Type B pancreatic cell (in vitro differentiated cells): ENCODE measurements around the gene B3GALT5. TPM values are rescaled to one million over a fixed set of nuclear protein-coding genes. Genes with fewer than 3 reads are reported as not detected.

ENCODE experiments used
- DNase-seq: peaks from one replicate; pipeline ENCODE4 v3.0.0; 2021; ENCODE audit warnings: mixed read lengths; ENCODE audit not compliant: unreplicated experiment; ENCODE audit errors: extremely low spot score
- H3K27ac Mint-ChIP-seq: 2 replicates; pipeline ENCODE4 v1.8.0; 2021; ENCODE audit warnings: mild to moderate bottlenecking, mixed read lengths
- H3K27me3 Mint-ChIP-seq: 2 replicates; pipeline ENCODE4 v1.8.0; 2021; ENCODE audit warnings: mixed read lengths
- H3K36me3 Mint-ChIP-seq: 2 replicates; pipeline ENCODE4 v1.8.0; 2021; ENCODE audit warnings: mixed read lengths
- H3K4me1 Mint-ChIP-seq: one replicate; pipeline ENCODE4 v1.8.0; 2021; ENCODE audit warnings: mixed read lengths; ENCODE audit not compliant: unreplicated experiment
- H3K4me3 Mint-ChIP-seq: 2 replicates; pipeline ENCODE4 v1.8.0; 2021; ENCODE audit warnings: mild to moderate bottlenecking, mixed read lengths
- H3K9me3 Mint-ChIP-seq: 2 replicates; pipeline ENCODE4 v1.8.0; 2021; ENCODE audit warnings: mixed read lengths
- total RNA-seq: library from RNA; stranded (reverse); gene quantifications from 2 replicates; pipeline ENCODE4 v1.2.1, GENCODE V29; 2021; ENCODE audit warnings: low replicate concordance
- TF ChIP-seq, protein P1 (sequence below): fragments of 200-600 bp; sonication (generic); conservative IDR thresholded peaks from 2 replicates; pipeline ENCODE4 v1.5.0; 2021; ENCODE audit warnings: antibody characterized with exemption, mild to moderate bottlenecking

Gene B3GALT5
- total RNA-seq, 1 donor from 2014 or later = 14.2 TPM

DNA sequence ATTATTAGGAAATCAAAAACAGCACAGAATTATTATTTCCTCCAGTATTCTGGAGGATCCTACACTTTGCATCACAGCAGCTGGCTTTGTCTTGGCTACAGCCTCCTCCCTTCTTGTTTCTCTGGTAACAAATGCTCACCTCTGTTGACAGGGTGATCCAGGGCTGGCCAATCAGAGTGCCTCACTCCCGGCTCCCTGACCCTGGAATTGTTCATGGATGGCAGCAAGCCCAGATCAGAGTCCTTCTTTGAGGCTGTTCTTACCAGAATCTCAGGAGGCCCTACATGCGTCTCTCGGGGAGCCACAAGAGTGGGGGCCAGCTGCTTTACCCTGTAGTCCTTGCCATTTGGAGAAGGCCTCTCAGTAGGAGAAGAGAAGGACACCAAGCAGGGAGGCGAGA, 83.9 kb downstream of the B3GALT5 start:
- no peak for DNase-seq
- H3K4me3 Mint-ChIP-seq = no peak overlapping the region

DNA sequence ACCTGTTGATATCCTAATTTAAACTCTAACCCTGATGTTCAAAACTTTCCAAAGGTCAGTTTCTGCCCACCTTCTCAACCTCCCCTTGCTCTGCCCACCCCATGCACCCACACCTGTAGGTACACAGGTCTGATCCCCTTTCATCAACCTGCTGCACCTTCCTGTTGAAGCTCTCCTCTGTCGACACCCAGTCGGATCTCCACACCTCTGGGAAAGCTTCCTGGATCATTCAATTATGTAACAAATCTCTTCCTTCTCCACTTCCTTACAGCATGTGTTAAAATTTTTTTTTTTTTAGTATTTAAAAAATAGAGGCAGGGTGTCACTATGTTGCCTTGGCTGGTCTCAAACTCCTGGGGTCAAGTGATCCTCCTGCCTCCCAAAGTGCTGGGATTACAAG, 87.6 kb downstream of the B3GALT5 start:
- Mint-ChIP-seq H3K36me3 (no peaks in the 10 kb centered on the region), H3K9me3 (no peaks in the 10 kb centered on the region), H3K27me3 (no peaks in the 10 kb centered on the region), H3K4me1 (no peaks in the 10 kb centered on the region), H3K27ac (no peak overlapping the region), H3K4me3 (no peak overlapping the region)
- TF ChIP-seq, protein P1, sequence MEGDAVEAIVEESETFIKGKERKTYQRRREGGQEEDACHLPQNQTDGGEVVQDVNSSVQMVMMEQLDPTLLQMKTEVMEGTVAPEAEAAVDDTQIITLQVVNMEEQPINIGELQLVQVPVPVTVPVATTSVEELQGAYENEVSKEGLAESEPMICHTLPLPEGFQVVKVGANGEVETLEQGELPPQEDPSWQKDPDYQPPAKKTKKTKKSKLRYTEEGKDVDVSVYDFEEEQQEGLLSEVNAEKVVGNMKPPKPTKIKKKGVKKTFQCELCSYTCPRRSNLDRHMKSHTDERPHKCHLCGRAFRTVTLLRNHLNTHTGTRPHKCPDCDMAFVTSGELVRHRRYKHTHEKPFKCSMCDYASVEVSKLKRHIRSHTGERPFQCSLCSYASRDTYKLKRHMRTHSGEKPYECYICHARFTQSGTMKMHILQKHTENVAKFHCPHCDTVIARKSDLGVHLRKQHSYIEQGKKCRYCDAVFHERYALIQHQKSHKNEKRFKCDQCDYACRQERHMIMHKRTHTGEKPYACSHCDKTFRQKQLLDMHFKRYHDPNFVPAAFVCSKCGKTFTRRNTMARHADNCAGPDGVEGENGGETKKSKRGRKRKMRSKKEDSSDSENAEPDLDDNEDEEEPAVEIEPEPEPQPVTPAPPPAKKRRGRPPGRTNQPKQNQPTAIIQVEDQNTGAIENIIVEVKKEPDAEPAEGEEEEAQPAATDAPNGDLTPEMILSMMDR = no peak
- DNase-seq = no peak

More for the DNA sequence above, 83.9 kb downstream of the B3GALT5 start:
- Mint-ChIP-seq H3K9me3 (no peaks in the 10 kb centered on the region), H3K4me1 (no peaks in the 10 kb centered on the region), H3K27me3 (no peaks in the 10 kb centered on the region), H3K36me3 (no peaks in the 10 kb centered on the region), H3K27ac (no peak overlapping the region)
- TF ChIP-seq, protein P1 = no peak

GRCh38 chr21:39703578-39703977, 90.8 kb downstream of the B3GALT5 start:
- Mint-ChIP-seq H3K4me1 (peaks cover 4% of the 10 kb centered on the region), H3K27me3 (no peaks in the 10 kb centered on the region), H3K36me3 (no peaks in the 10 kb centered on the region), H3K4me3 (no peak overlapping the region), H3K9me3 (no peaks in the 10 kb centered on the region), H3K27ac (no peak overlapping the region)
- TF ChIP-seq, protein P1 = no peak
- DNase-seq = no peak

DNA sequence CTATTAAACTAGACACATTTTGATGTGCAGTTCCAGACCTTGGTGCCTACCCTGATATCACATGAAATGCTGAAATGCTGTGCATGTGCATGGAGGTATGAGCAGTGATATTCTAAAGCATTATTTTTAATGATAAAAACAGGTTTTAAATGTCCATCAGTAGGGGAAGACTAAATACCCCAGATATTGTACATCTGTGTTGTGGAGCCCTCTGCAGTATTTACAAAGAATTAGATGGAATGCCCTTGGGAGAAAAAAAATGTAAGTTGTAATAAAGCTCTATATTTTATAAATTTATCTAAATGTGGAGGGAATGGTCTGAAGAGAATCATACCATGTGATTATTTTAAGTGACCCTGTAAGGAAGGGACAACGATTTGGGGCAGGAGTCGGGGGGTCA, 93.1 kb downstream of the B3GALT5 start:
- TF ChIP-seq, protein P1 = no peak
- no peak overlapping the region for H3K4me3 Mint-ChIP-seq
- no peak for DNase-seq
- H3K27me3 Mint-ChIP-seq = no peaks in the 10 kb centered on the region
- H3K27ac Mint-ChIP-seq = no peak overlapping the region
- no peaks in the 10 kb centered on the region for H3K9me3 Mint-ChIP-seq
- no peaks in the 10 kb centered on the region for H3K36me3 Mint-ChIP-seq
- peaks cover 4% of the 10 kb centered on the region for H3K4me1 Mint-ChIP-seq

GRCh38 chr21:39707316-39707715, 94.6 kb downstream of the B3GALT5 start:
- no peak for DNase-seq
- H3K4me3 Mint-ChIP-seq = no peak overlapping the region
- no peaks in the 10 kb centered on the region for H3K9me3 Mint-ChIP-seq
- TF ChIP-seq, protein P1 = no peak
- no peaks in the 10 kb centered on the region for H3K36me3 Mint-ChIP-seq
- H3K27ac Mint-ChIP-seq = no peak overlapping the region
- no peaks in the 10 kb centered on the region for H3K27me3 Mint-ChIP-seq
- peaks cover 4% of the 10 kb centered on the region for H3K4me1 Mint-ChIP-seq

- Mint-ChIP-seq H3K4me1 (peaks cover 14% of the 10 kb centered on the region), H3K4me3 (no peak overlapping the region), H3K27ac (no peak overlapping the region), H3K36me3 (no peaks in the 10 kb centered on the region), H3K27me3 (no peaks in the 10 kb centered on the region), H3K9me3 (no peaks in the 10 kb centered on the region)
- no peak for DNase-seq
- TF ChIP-seq, protein P1 = no peak
Measured at GRCh38 chr21:39710866-39711265, 98.1 kb downstream of the B3GALT5 start.
